SIG-M5 treated with dmso at 0.1 percent for 504 hours (cell line): ENCODE measurements around the gene DENND1A.
"Not testable (repeated sequence)": the region's sequence is repeated elsewhere in the genome, so short reads cannot be mapped to it uniquely, and the experiment has no call there.

Experiments
- DNase-seq: peaks from one replicate; lab custom pipeline; 2025; ENCODE audit not compliant: unreplicated experiment; lab: John Stamatoyannopoulos, UW

The DENND1A gene

GRCh38 chr9:123923377-123923776 lies 6.5 kb downstream of the DENND1A start:
- no peak for DNase-seq

GRCh38 chr9:123922911-123923310 lies 7.0 kb downstream of the DENND1A start:
- DNase-seq, result no peak

- no peak for DNase-seq
These were observed 7.5 kb downstream of the DENND1A start for GRCh38 chr9:123922431-123922830.

GRCh38 chr9:123914517-123915196 lies 15.3 kb downstream of the DENND1A start:
- DNase-seq, result no peak

- DNase-seq, result peak; percentile 71
These were observed 17.6 kb downstream of the DENND1A start for GRCh38 chr9:123912167-123912897.

GRCh38 chr9:123911024-123911423 lies 18.9 kb downstream of the DENND1A start:
- DNase-seq, result no peak

GRCh38 chr9:123909192-123909591 lies 20.7 kb downstream of the DENND1A start:
- DNase-seq, result not testable (repeated sequence)

GRCh38 chr9:123903550-123903949 lies 26.4 kb downstream of the DENND1A start:
- DNase-seq, result not testable (repeated sequence)

GRCh38 chr9:123894822-123895221 lies 35.1 kb downstream of the DENND1A start:
- no peak for DNase-seq

- DNase-seq, result no peak
These were observed 36.0 kb downstream of the DENND1A start for GRCh38 chr9:123893831-123894460.

- DNase-seq, result no peak
These were observed 36.8 kb downstream of the DENND1A start for GRCh38 chr9:123893115-123893514.

- DNase-seq, result no peak
These were observed 42.1 kb downstream of the DENND1A start for GRCh38 chr9:123887837-123888236.

GRCh38 chr9:123885834-123886233 lies 44.1 kb downstream of the DENND1A start:
- not testable (repeated sequence) for DNase-seq

- no peak for DNase-seq
These were observed 46.3 kb downstream of the DENND1A start for GRCh38 chr9:123883634-123884033.

- no peak for DNase-seq
These were observed 48.3 kb downstream of the DENND1A start for GRCh38 chr9:123881604-123882003.

GRCh38 chr9:123880420-123880819 lies 49.5 kb downstream of the DENND1A start:
- no peak for DNase-seq

- DNase-seq, result no peak
These were observed 53.2 kb downstream of the DENND1A start for GRCh38 chr9:123876750-123877149.

GRCh38 chr9:123872710-123873109 lies 57.2 kb downstream of the DENND1A start:
- no peak for DNase-seq

- DNase-seq, result no peak
These were observed 58.1 kb downstream of the DENND1A start for GRCh38 chr9:123871781-123872180.

GRCh38 chr9:123868002-123868401 lies 61.9 kb downstream of the DENND1A start:
- DNase-seq, result no peak

GRCh38 chr9:123867034-123867433 lies 62.9 kb downstream of the DENND1A start:
- DNase-seq, result peak; percentile 93

GRCh38 chr9:123866497-123866896 lies 63.4 kb downstream of the DENND1A start:
- no peak for DNase-seq
